ENCODE measurements around the gene SERPINB10. TPM values are rescaled to one million over a fixed set of nuclear protein-coding genes. Genes with fewer than 3 reads are reported as not detected.

Gene SERPINB10
- total RNA-seq, 1 donor: not detected

DNA sequence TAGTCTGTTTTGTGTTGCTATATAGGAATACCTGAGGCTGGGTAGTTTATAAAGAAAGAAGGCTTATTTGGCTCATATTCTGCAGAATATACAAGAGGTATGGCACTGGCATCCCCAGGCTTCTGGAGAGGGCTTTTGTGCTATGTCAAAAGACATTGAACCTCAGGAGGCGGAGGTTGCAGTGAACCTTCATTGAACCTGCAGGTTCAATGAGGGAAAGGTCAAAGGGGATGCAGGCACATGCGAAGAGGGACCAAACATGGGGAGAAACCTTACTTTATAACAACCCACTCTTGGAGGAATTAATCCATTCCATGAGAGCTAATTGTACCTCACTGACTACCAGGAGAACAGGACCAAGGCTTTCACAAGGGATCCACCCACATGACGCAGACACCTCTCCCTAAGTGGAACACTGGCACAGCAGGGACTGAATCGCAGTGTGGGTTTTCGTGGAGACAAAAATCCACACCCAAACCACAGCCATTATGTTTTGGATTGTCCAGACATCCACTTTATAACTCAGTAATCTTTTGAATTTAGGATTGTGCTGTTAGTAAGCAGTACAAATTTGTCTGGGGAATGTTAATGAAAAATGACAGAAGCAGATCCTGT, 58.1 kb downstream of the SERPINB10 start:
- H3K4me3 ChIP-seq (ENCODE audit: low read depth, low read length): no peak overlapping the region
- DNase-seq (ENCODE audit: low read depth): no peak
- no peak for TF ChIP-seq CTCF (IDR thresholded peaks at IDR 0.05; ENCODE audit: insufficient read depth, low read length)

GRCh38 chr18:63969942-63970808, 62.4 kb downstream of the SERPINB10 start, which contains the start of gene SERPINB8:
Gene SERPINB8, plus strand, starts transcription at chr18:63970081. Its CDS starts 8,228 bp downstream, at chr18:63978309.
- H3K4me3 ChIP-seq (ENCODE audit: low read depth, low read length): peak within 1 kb of the TSS; percentile 87
- DNase-seq (ENCODE audit: low read depth): peak; percentile 92
- no peak for TF ChIP-seq CTCF (IDR thresholded peaks at IDR 0.05; ENCODE audit: insufficient read depth, low read length)

DNA sequence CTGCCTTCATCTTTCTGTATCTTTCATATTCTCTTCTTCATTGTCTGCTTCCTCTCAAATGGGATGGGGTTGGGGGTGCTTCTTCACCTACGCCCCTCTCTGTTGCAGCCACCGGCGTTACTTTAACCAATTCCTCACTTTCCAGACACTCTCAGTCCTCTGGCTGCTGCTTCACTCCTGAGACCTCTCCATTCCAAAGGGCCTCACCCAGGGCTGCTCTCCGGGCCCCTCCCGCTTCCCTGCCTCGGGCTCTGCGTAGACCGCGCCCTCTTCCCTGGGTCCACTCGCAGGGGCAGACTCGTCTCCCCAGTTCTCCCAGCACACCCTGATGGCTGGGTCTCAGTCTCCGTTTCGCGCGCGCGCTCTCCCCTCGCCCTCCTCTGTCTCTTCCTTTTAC, 63.0 kb downstream of the SERPINB10 start:
- no peak for DNase-seq (ENCODE audit: low read depth)
- TF ChIP-seq CTCF (IDR thresholded peaks at IDR 0.05; ENCODE audit: insufficient read depth, low read length): no peak
- H3K4me3 ChIP-seq (ENCODE audit: low read depth, low read length): peak overlapping the region; percentile 87

DNA sequence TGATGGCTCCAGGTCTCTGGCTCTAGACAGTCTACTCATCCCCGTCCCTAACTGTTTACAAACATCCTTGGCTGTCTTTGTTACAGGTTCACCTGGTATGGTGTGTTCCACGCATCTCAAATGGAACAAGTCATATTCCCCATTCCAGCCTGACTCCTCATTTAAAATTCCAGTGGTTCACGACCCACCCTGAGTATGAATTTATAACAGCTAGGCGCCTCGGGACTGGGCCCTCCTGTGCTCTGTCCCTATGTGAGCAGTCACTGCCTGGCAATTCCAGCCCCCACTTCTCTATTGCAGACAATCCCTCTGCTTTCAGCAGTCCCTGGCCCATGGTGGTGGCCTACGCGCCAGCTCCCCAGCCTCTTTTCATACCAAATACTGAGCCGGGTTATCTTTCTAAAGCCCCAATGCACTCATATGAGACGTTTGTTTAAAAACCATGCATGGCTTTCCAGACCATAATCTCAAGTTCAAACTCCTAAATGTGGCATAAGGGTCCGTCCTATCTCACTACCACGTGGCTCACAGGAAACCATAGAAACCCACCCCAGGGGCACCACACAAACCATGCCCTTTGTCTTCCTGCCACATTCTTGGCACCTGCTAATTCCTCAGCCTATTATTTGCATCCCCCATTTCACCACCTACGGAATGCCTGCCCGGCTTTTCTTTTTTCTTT, 63.7 kb downstream of the SERPINB10 start:
- DNase-seq (ENCODE audit: low read depth): no peak
- H3K4me3 ChIP-seq (ENCODE audit: low read depth, low read length): peak overlapping the region; percentile 87
- no peak for TF ChIP-seq CTCF (IDR thresholded peaks at IDR 0.05; ENCODE audit: insufficient read depth, low read length)

DNA sequence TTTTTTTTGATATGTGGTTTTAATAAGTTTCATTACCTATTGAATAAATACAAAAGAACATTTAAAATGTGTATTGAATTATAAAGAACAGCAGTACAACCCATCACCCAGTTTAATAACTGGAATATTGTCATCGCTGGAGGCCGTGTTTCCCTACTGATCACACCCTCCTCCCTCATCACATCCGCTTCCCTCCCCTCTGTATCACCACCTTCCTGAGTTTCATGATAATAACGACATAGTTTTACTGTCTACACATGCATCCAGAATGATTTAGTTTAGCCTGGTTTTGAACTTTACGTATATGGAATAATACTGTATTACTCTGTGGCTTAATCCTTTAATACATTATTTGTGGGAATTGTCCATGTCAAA, 64.2 kb downstream of the SERPINB10 start:
- no peak for TF ChIP-seq CTCF (IDR thresholded peaks at IDR 0.05; ENCODE audit: insufficient read depth, low read length)
- no peak overlapping the region for H3K4me3 ChIP-seq (ENCODE audit: low read depth, low read length)
- DNase-seq (ENCODE audit: low read depth): no peak

GRCh38 chr18:63974991-63975390, 67.2 kb downstream of the SERPINB10 start:
- no peak overlapping the region for H3K4me3 ChIP-seq (ENCODE audit: low read depth, low read length)
- TF ChIP-seq CTCF (IDR thresholded peaks at IDR 0.05; ENCODE audit: insufficient read depth, low read length): peak; percentile 35
- DNase-seq (ENCODE audit: low read depth): peak; percentile 41
